Astrocyte of the spinal cord (primary cell): ENCODE data around the gene SLC9A7.

Experiments used
- DNase-seq: peaks from one replicate; pipeline ENCODE4 v3.0.0; 2011; ENCODE audit warnings: low read depth, low spot score
- H3K4me3 ChIP-seq: 2 replicates; pipeline ENCODE4 v1.5.1; 2011; ENCODE audit warnings: low read depth, mild to moderate bottlenecking, low read length, moderate library complexity
- CTCF ChIP-seq: IDR thresholded peaks from 2 replicates; pipeline ENCODE4 v1.5.1; 2012; ENCODE audit warnings: low read depth, mild to moderate bottlenecking, low read length, inconsistent platforms
- in situ Hi-C: cut with HindIII; loops from 2 replicates; pipeline ENCODE4 v1.10.0; 2017; ENCODE audit warnings: low sequenced_read_pairs

The SLC9A7 gene

GRCh38 chrX:46553935-46554334, 205.0 kb downstream of the SLC9A7 start:
- H3K4me3 ChIP-seq: no peak overlapping the region
- in situ Hi-C loops: no loop called here
- no peak for DNase-seq
- TF ChIP-seq CTCF: no peak

GRCh38 chrX:46551494-46552128, 207.3 kb downstream of the SLC9A7 start:
- in situ Hi-C loops: no loop called here
- DNase-seq: peak; percentile 38
- TF ChIP-seq CTCF: no peak
- no peak overlapping the region for H3K4me3 ChIP-seq

- no peak overlapping the region for H3K4me3 ChIP-seq
- in situ Hi-C loops: no loop called here
These were observed 209.0 kb downstream of the SLC9A7 start for GRCh38 chrX:46549914-46550313.

More at GRCh38 chrX:46549914-46550313, 209.0 kb downstream of the SLC9A7 start:
- DNase-seq: no peak
- TF ChIP-seq CTCF: no peak
